Subcutaneous adipose tissue (tissue), 4 donors: ENCODE data around the gene SIPA1L3. TPM values are rescaled to one million over a fixed set of nuclear protein-coding genes. Genes with fewer than 3 reads are reported as not detected.

Experiments
- total RNA-seq, 4 donors: library from RNA; depleted of rRNA; stranded (reverse); fragments of >200 nt; gene quantifications; one replicate each; pipeline ENCODE4 v1.1.0, GENCODE V29; 2016
- TF ChIP-seq, protein P1 (sequence below): fragments of 450-650 bp; IDR thresholded peaks from one replicate; pipeline ENCODE4 v1.5.1; 2016; ENCODE audit warnings: low read depth, mild to moderate bottlenecking, control low read depth, antibody characterized with exemption, moderate library complexity

SIPA1L3 gene
- total RNA-seq, 4 donors from 2014 or later = 8.2 to 15.3 (median 11.6) TPM

DNA sequence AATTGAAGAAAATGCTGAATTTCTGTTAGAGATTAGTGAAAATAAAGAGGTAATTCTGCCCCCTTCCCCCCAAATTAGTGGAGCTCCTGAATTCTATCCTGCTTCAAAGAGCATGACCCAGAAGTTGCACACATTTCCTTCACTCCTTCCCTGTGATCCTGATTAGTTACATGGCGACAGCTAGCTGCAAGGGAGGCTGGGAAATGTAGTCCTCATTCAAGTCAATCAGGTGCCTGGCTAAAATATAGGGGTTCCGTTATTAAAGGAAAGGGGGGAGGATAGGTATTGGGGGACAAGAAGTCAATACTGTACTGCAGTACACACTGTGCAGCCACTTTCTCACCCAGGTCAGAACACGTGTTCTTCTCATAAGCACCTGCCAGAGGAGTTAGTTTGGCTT is 65.8 kb downstream of the SIPA1L3 start:
- TF ChIP-seq, protein P1, sequence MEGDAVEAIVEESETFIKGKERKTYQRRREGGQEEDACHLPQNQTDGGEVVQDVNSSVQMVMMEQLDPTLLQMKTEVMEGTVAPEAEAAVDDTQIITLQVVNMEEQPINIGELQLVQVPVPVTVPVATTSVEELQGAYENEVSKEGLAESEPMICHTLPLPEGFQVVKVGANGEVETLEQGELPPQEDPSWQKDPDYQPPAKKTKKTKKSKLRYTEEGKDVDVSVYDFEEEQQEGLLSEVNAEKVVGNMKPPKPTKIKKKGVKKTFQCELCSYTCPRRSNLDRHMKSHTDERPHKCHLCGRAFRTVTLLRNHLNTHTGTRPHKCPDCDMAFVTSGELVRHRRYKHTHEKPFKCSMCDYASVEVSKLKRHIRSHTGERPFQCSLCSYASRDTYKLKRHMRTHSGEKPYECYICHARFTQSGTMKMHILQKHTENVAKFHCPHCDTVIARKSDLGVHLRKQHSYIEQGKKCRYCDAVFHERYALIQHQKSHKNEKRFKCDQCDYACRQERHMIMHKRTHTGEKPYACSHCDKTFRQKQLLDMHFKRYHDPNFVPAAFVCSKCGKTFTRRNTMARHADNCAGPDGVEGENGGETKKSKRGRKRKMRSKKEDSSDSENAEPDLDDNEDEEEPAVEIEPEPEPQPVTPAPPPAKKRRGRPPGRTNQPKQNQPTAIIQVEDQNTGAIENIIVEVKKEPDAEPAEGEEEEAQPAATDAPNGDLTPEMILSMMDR = no peak

DNA sequence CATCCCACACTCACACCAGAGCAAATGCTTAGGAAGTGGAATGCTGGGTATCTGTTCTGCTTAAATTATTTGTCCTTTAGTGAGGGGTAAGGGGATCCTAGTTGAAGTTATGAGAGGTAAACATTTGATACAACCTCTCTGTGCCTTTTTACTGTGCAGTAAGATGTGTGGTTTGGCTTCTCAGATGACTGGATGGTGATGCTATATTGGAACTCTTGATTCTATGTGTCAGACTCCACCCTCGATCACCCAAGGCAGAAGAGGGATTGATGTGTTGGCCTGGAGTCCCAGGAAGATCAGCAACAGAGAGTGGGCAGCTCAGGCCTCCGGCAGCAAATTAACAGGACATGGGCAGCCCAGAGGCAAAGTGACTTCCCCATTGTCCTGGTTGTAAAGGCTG is 66.7 kb downstream of the SIPA1L3 start:
- TF ChIP-seq, protein P1 = no peak

DNA sequence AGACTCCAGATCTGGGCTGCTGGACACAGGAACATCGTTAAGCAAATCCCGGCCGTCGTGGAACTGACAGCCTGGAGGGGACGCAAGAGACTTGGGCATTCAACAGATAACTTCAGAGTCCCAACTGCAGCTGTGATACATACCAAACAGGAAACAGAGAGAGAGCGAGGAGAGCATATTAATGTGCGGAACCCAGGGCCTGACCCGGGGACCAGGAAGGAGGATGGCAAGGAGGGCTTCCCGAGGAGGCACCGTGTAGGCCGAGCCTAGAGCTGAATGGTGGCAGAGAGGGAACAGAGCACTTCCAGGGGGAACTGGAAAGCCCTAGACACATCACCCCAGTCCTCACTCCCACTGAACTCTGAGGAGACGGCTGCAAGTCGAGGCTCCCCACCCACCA is 68.1 kb downstream of the SIPA1L3 start:
- TF ChIP-seq, protein P1 = no peak

DNA sequence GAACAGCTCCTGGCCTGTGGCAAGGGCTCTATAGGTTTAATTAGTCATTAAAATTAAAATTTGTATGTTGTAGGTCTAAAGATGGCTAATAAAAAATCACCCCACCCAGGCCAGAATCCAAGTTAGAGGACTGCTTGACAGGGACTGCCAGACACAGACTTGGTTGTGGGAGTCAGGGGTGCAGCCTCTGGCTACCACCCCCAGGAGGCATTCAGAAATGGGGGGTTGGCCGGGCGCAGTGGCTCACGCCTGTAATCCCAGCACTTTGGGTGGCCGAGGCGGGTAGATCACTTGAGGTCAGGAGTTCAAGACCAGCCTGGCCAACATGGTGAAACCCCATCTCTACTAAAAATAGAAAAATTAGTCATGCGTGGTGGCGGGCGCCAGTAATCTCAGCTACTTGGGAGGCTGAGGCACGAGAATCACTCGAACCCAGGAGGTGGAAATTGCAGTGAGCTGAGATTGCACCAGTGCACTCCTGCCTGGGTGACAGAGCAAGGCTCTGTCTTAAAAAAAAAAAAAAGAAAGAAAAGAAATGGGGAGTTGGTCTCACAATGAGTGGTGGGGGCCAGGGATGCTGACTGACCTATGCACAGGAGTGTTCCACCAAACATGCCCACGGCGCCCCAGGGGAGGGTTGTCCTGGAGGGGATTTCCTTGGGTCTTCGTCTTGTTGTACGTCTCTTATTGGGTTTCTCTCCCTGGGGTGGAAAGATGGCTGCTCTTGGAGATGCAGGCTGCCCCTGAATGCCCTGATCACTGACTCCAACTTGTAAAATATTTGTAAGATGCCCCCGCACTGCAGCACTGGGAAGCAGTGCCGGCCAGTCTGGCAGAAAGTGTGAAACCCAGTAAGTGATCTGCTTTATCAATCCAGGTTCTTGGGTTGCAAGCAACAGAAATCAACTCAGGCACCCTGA is 68.8 kb downstream of the SIPA1L3 start:
- TF ChIP-seq, protein P1 = no peak

DNA sequence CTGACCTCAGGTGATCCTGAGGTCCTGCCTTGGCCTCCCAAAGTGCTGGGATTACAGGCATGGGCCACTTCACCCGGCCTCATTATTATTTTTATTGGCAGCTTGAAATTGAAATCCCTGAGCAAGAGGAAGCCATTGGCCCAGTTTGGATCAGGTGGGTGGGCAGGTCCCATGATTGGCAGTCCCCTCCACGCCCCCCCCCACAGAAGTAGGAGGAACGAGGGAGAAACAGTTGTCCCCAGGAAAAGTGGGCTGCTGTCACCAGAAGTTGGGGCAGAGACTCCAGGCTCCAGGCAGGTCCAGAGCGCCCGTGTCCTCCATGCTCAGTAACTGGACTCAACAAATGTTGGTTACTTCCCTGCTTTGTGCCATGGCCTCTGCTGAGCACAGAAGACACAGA is 70.4 kb downstream of the SIPA1L3 start:
- TF ChIP-seq, protein P1 = no peak

DNA sequence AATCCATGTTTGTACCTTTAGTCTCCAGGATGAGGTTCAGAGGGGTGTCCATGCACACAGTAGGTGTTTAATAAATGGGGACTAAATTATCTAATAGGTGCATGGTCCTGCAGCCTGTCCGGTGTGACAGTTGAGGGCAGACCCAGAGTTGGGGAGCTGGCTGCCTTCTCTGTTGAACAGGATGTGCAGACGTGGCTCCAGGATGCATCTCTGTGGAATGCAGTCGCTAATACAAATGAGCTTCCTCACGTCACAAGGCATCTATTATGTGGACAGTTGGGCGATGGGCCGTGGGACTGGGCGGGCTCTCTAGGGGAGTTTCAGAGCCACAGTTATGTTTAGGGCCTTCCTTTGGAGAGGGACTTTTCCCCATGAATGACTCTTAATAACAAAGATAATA is 71.0 kb downstream of the SIPA1L3 start:
- TF ChIP-seq, protein P1 = no peak

DNA sequence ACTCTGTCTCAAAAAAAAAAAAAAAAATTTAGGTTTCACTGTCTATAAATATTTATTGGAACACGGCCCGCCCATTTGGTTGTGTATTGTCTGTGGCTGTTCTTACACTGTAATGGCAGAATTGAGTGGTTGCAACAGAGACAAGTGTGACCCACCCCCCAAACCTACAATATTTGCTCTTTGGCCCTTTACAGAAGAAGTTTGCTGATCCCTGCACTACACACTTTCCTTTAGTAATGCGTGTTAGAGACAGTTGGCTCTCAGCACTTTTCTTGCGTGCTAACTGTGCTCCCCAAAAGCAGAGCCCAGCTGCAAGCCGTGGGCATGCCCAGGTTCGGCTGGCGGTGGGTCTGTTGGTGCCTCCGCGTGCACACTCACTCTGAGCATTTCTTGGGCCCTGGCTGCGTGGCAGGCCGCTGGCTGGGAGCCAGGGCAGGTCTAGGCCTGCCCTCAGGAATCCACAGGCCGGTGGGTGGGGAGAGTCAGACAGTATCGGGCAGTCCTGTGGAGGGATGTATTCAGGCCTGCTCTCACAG is 72.6 kb downstream of the SIPA1L3 start:
- TF ChIP-seq, protein P1 = no peak
